Measurements from ENCODE around the gene ANGEL2. TPM values are rescaled to one million over a fixed set of nuclear protein-coding genes. Genes with fewer than 3 reads are reported as not detected.

Gene ANGEL2
- total and polyA plus RNA-seq, 2 of the 13 experiments (the other 11 are each of a cell fraction or from before 2014, with no cell fraction given): 12.3 to 25.4 TPM

DNA sequence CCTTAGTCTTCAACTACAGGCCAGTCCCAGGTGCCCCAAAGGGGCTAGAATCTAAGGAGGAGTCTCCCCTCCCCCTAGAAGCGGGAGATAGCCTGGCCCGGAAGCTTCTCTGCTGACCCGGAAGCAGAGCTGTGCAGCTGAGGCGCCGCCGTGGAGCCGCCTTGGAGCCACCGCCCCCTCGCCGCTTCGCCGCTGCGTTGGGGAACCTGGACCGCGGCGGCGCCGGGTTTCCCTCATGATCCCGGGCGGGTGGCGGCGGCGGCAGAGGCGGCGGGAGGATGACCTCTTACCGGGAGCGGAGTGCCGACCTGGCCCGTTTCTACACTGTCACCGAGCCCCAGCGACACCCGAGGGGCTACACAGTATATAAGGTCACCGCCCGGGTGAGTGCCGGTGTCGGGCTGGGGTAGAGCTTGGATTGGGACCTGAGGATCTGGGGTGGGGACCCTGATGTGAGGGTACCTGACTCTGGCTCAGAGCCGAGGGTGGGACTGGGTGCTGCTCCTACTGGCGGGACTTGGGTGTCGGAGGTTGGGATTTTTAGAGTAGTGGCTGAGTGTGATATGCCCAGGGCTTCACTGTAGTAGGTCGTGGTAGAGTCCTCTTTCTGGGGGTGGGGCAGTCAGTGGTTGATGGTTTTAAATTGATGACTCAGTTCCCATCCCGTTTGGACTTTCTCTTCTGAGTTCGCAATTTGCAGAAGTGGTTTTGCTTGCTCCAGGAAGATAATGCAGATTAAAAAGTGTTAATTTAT lies 35.6 kb upstream of the ANGEL2 start, which contains the start of gene RPS6KC1 (continued):
- TF ChIP-seq, protein P1, sequence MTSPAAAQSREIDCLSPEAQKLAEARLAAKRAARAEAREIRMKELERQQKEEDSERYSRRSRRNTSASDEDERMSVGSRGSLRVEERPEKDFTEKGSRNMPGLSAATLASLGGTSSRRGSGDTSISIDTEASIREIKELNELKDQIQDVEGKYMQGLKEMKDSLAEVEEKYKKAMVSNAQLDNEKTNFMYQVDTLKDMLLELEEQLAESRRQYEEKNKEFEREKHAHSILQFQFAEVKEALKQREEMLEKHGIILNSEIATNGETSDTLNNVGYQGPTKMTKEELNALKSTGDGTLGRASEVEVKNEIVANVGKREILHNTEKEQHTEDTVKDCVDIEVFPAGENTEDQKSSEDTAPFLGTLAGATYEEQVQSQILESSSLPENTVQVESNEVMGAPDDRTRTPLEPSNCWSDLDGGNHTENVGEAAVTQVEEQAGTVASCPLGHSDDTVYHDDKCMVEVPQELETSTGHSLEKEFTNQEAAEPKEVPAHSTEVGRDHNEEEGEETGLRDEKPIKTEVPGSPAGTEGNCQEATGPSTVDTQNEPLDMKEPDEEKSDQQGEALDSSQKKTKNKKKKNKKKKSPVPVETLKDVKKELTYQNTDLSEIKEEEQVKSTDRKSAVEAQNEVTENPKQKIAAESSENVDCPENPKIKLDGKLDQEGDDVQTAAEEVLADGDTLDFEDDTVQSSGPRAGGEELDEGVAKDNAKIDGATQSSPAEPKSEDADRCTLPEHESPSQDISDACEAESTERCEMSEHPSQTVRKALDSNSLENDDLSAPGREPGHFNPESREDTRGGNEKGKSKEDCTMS (CRISPR knock-in tag; conservative IDR thresholded peaks at IDR 0.05): no peak
- TF ChIP-seq BORCS8-MEF2B (CRISPR knock-in tag; IDR thresholded peaks at IDR 0.05) (peak; percentile 93; the same call in 1 of the 2 replicates), GTF2F1 (IDR thresholded peaks at IDR 0.05; ENCODE audit: low read length) (no peak), ZNF333 (CRISPR knock-in tag; IDR thresholded peaks at IDR 0.05; ENCODE audit: borderline replicate concordance) (peak; percentile 46; the same call in 1 of the 2 replicates), ELF4 (CRISPR knock-in tag; IDR thresholded peaks at IDR 0.05; ENCODE audit: borderline replicate concordance) (no peak), ZNF782 (CRISPR knock-in tag; IDR thresholded peaks at IDR 0.05; ENCODE audit: borderline replicate concordance) (no peak), SAP130 (CRISPR knock-in tag; IDR thresholded peaks at IDR 0.05; ENCODE audit: low read depth) (peak; percentile 93), ZNF451 (CRISPR knock-in tag; IDR thresholded peaks at IDR 0.05) (peak; percentile 77), ZNF143 (CRISPR knock-in tag; IDR thresholded peaks at IDR 0.05) (no peak)
- TF ChIP-seq, protein P2, sequence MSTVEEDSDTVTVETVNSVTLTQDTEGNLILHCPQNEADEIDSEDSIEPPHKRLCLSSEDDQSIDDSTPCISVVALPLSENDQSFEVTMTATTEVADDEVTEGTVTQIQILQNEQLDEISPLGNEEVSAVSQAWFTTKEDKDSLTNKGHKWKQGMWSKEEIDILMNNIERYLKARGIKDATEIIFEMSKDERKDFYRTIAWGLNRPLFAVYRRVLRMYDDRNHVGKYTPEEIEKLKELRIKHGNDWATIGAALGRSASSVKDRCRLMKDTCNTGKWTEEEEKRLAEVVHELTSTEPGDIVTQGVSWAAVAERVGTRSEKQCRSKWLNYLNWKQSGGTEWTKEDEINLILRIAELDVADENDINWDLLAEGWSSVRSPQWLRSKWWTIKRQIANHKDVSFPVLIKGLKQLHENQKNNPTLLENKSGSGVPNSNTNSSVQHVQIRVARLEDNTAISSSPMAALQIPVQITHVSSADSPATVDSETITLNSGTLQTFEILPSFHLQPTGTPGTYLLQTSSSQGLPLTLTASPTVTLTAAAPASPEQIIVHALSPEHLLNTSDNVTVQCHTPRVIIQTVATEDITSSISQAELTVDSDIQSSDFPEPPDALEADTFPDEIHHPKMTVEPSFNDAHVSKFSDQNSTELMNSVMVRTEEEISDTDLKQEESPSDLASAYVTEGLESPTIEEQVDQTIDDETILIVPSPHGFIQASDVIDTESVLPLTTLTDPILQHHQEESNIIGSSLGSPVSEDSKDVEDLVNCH (CRISPR knock-in tag; IDR thresholded peaks at IDR 0.05): no peak
- TF ChIP-seq, protein P3, sequence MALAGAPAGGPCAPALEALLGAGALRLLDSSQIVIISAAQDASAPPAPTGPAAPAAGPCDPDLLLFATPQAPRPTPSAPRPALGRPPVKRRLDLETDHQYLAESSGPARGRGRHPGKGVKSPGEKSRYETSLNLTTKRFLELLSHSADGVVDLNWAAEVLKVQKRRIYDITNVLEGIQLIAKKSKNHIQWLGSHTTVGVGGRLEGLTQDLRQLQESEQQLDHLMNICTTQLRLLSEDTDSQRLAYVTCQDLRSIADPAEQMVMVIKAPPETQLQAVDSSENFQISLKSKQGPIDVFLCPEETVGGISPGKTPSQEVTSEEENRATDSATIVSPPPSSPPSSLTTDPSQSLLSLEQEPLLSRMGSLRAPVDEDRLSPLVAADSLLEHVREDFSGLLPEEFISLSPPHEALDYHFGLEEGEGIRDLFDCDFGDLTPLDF (CRISPR knock-in tag; IDR thresholded peaks at IDR 0.05): peak; percentile 79
- TF ChIP-seq, protein P4, sequence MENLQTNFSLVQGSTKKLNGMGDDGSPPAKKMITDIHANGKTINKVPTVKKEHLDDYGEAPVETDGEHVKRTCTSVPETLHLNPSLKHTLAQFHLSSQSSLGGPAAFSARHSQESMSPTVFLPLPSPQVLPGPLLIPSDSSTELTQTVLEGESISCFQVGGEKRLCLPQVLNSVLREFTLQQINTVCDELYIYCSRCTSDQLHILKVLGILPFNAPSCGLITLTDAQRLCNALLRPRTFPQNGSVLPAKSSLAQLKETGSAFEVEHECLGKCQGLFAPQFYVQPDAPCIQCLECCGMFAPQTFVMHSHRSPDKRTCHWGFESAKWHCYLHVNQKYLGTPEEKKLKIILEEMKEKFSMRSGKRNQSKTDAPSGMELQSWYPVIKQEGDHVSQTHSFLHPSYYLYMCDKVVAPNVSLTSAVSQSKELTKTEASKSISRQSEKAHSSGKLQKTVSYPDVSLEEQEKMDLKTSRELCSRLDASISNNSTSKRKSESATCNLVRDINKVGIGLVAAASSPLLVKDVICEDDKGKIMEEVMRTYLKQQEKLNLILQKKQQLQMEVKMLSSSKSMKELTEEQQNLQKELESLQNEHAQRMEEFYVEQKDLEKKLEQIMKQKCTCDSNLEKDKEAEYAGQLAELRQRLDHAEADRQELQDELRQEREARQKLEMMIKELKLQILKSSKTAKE (CRISPR knock-in tag; IDR thresholded peaks at IDR 0.05; ENCODE audit: borderline replicate concordance): no peak
- TF ChIP-seq, protein P5, sequence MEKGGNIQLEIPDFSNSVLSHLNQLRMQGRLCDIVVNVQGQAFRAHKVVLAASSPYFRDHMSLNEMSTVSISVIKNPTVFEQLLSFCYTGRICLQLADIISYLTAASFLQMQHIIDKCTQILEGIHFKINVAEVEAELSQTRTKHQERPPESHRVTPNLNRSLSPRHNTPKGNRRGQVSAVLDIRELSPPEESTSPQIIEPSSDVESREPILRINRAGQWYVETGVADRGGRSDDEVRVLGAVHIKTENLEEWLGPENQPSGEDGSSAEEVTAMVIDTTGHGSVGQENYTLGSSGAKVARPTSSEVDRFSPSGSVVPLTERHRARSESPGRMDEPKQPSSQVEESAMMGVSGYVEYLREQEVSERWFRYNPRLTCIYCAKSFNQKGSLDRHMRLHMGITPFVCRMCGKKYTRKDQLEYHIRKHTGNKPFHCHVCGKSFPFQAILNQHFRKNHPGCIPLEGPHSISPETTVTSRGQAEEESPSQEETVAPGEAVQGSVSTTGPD (CRISPR knock-in tag; IDR thresholded peaks at IDR 0.05): no peak
- TF ChIP-seq, protein P6, sequence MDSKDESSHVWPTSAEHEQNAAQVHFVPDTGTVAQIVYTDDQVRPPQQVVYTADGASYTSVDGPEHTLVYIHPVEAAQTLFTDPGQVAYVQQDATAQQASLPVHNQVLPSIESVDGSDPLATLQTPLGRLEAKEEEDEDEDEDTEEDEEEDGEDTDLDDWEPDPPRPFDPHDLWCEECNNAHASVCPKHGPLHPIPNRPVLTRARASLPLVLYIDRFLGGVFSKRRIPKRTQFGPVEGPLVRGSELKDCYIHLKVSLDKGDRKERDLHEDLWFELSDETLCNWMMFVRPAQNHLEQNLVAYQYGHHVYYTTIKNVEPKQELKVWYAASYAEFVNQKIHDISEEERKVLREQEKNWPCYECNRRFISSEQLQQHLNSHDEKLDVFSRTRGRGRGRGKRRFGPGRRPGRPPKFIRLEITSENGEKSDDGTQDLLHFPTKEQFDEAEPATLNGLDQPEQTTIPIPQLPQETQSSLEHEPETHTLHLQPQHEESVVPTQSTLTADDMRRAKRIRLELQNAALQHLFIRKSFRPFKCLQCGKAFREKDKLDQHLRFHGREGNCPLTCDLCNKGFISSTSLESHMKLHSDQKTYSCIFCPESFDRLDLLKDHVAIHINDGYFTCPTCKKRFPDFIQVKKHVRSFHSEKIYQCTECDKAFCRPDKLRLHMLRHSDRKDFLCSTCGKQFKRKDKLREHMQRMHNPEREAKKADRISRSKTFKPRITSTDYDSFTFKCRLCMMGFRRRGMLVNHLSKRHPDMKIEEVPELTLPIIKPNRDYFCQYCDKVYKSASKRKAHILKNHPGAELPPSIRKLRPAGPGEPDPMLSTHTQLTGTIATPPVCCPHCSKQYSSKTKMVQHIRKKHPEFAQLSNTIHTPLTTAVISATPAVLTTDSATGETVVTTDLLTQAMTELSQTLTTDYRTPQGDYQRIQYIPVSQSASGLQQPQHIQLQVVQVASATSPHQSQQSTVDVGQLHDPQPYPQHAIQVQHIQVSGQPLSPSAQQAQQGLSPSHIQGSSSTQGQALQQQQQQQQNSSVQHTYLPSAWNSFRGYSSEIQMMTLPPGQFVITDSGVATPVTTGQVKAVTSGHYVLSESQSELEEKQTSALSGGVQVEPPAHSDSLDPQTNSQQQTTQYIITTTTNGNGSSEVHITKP (CRISPR knock-in tag; IDR thresholded peaks at IDR 0.05; ENCODE audit: low read depth): peak; percentile 98

Measured in HepG2 (cell line).